Calu3 (cell line): Measurements from ENCODE around the gene HES6. TPM values are rescaled to one million over a fixed set of nuclear protein-coding genes. Genes with fewer than 3 reads are reported as not detected.

Source experiments
- BruUV-seq: library from RNA; stranded (reverse); fragments of 400-500 nt; replicated peaks from 2 replicates; lab custom pipeline; 2021; lab: Mats Ljungman, UMichigan
- CTCF ChIA-PET: fragments of 300-600 bp; sonication (Branson Sonifier 250); formaldehyde crosslinking; loops from one replicate; lab custom pipeline; 2022; ENCODE audit warnings: antibody characterized with exemption; lab: Charles Lee
- DNase-seq: peaks from one replicate; pipeline ENCODE4 v3.0.0; 2022
- H3K27ac Mint-ChIP-seq: one replicate; pipeline ENCODE4 v1.8.0; 2022; ENCODE audit warnings: mixed read lengths; ENCODE audit not compliant: unreplicated experiment
- H3K27me3 Mint-ChIP-seq: one replicate; pipeline ENCODE4 v1.8.0; 2022; ENCODE audit warnings: mixed read lengths; ENCODE audit not compliant: unreplicated experiment
- H3K36me3 Mint-ChIP-seq: one replicate; pipeline ENCODE4 v1.8.0; 2022; ENCODE audit warnings: mild to moderate bottlenecking, moderate library complexity, mixed read lengths; ENCODE audit not compliant: insufficient read depth, unreplicated experiment
- H3K4me1 Mint-ChIP-seq: one replicate; pipeline ENCODE4 v1.8.0; 2022; ENCODE audit warnings: mild to moderate bottlenecking, low read depth, mixed read lengths; ENCODE audit not compliant: unreplicated experiment
- H3K4me3 Mint-ChIP-seq: one replicate; pipeline ENCODE4 v1.8.0; 2022; ENCODE audit warnings: mild to moderate bottlenecking, low read depth, moderate library complexity, mixed read lengths; ENCODE audit not compliant: unreplicated experiment
- H3K9me3 Mint-ChIP-seq: one replicate; pipeline ENCODE4 v1.8.0; 2022; ENCODE audit warnings: low read depth, mixed read lengths; ENCODE audit not compliant: unreplicated experiment
- CTCF ChIP-seq: fragments of 200-600 bp; IDR thresholded peaks from one replicate; pipeline ENCODE4 v1.8.0; 2022; ENCODE audit warnings: antibody characterized with exemption; ENCODE audit not compliant: unreplicated experiment
- intact Hi-C: fragments of 100-400 bp; cut with micrococcal nuclease; formaldehyde crosslinking; loops from one replicate; pipeline ENCODE4 v1.10.0; 2022; ENCODE audit not compliant: unreplicated experiment
- total RNA-seq: library from RNA; stranded (reverse); gene quantifications from 2 replicates; pipeline ENCODE4 v1.2.3, GENCODE V29; 2022

The HES6 gene
- total RNA-seq, 1 experiment from 2014 or later, result 8.0 TPM

- Mint-ChIP-seq H3K27me3 (no peaks in the 10 kb centered on the region), H3K27ac (peak overlapping the region; percentile 97), H3K4me1 (peaks cover 62% of the 10 kb centered on the region), H3K36me3 (peaks cover 53% of the 10 kb centered on the region), H3K4me3 (peak overlapping the region; percentile 90), H3K9me3 (no peaks in the 10 kb centered on the region)
- CTCF ChIA-PET, result interaction anchor here (0.6 to 1.8 kb wide), 3 partner anchors 15 to 83 kb away, joined by 3 to 4 read pairs (median 4); no protein-coding TSS in a partner anchor
- no peak for TF ChIP-seq CTCF
- no TSS peak for BruUV-seq
- intact Hi-C loops, result loop anchor here (5.0 kb wide), 1 partner anchor 37 kb away; the partner anchor contains the start of gene TRAF3IP1
- peak; percentile 91 for DNase-seq
These were observed 45.8 kb upstream of the HES6 start for GRCh38 chr2:238285653-238286082.

GRCh38 chr2:238284802-238285515 lies 45.1 kb upstream of the HES6 start:
- BruUV-seq, result no TSS peak
- Mint-ChIP-seq H3K27me3 (no peaks in the 10 kb centered on the region), H3K9me3 (no peaks in the 10 kb centered on the region), H3K4me1 (peaks cover 61% of the 10 kb centered on the region), H3K36me3 (peaks cover 47% of the 10 kb centered on the region), H3K27ac (peak overlapping the region; percentile 97), H3K4me3 (peak overlapping the region; percentile 90)
- TF ChIP-seq CTCF, result no peak
- CTCF ChIA-PET, result interaction anchor here (1.8 kb wide), 1 partner anchor 16 kb away, joined by 4 read pairs; no protein-coding TSS in a partner anchor
- intact Hi-C loops, result loop anchor here (5.0 kb wide), 1 partner anchor 37 kb away; the partner anchor contains the start of gene TRAF3IP1
- no peak for DNase-seq

- no TSS peak for BruUV-seq
- Mint-ChIP-seq H3K27me3 (no peaks in the 10 kb centered on the region), H3K4me3 (no peak overlapping the region), H3K9me3 (no peaks in the 10 kb centered on the region), H3K27ac (peak overlapping the region; percentile 97), H3K4me1 (peaks cover 48% of the 10 kb centered on the region), H3K36me3 (peaks cover 28% of the 10 kb centered on the region)
- intact Hi-C loops, result no loop called here
- no peak for DNase-seq
- CTCF ChIA-PET, result no interaction called here
- TF ChIP-seq CTCF, result no peak
These were observed 43.3 kb upstream of the HES6 start for GRCh38 chr2:238282861-238283738.

GRCh38 chr2:238281826-238282480 lies 42.1 kb upstream of the HES6 start:
- Mint-ChIP-seq H3K4me1 (peaks cover 40% of the 10 kb centered on the region), H3K36me3 (peaks cover 23% of the 10 kb centered on the region), H3K4me3 (no peak overlapping the region), H3K27me3 (no peaks in the 10 kb centered on the region), H3K27ac (peak overlapping the region; percentile 97), H3K9me3 (no peaks in the 10 kb centered on the region)
- CTCF ChIA-PET, result no interaction called here
- intact Hi-C loops, result no loop called here
- TF ChIP-seq CTCF, result no peak
- DNase-seq, result no peak
- no TSS peak for BruUV-seq
